ENCODE data around the gene YBX3.

GRCh38 chr12:10728091-10728490 lies 5.0 kb upstream of the YBX3 start:
- TF ChIP-seq CTCF (IDR thresholded peaks at IDR 0.05) (no peak), EP300 (IDR thresholded peaks at IDR 0.05) (no peak), POLR2A (IDR thresholded peaks at IDR 0.05) (no peak)

Data from upper lobe of left lung (tissue), 4 donors.